ENCODE data around the gene SGTA.

Gene SGTA

GRCh38 chr19:2779121-2779740, 3.8 kb downstream of the SGTA start:
- Histone ChIP-seq H2AFZ (ENCODE audit: low read depth, low read length) (no peak overlapping the region), H3K9ac (ENCODE audit: low read length) (no peak overlapping the region), H3K4me1 (ENCODE audit: low read length) (peaks cover 17% of the 10 kb centered on the region), H3K79me2 (ENCODE audit: low read length) (peaks cover 89% of the 10 kb centered on the region), H3K9me3 (ENCODE audit: insufficient read depth, low read length) (no peaks in the 10 kb centered on the region), H3K4me3 (ENCODE audit: low read length) (no peak overlapping the region), H3K36me3 (replicated peaks; ENCODE audit: low read depth, low read length) (peaks cover 27% of the 10 kb centered on the region), H3K27me3 (ENCODE audit: low read depth, low read length) (no peaks in the 10 kb centered on the region), H3K27ac (ENCODE audit: low read length) (no peak overlapping the region), H4K20me1 (ENCODE audit: insufficient read depth, low read length) (peaks cover 54% of the 10 kb centered on the region), H3K4me2 (ENCODE audit: low read length) (no peak overlapping the region)
- TF ChIP-seq CTCF (IDR thresholded peaks at IDR 0.05; ENCODE audit: low read depth, low read length) (no peak), EZH2phosphoT487 (IDR thresholded peaks at IDR 0.05; ENCODE audit: low read depth) (no peak)

GRCh38 chr19:2777952-2778683, 5.0 kb downstream of the SGTA start:
- Histone ChIP-seq H3K79me2 (ENCODE audit: low read length) (peaks cover 95% of the 10 kb centered on the region), H3K27me3 (ENCODE audit: low read depth, low read length) (no peaks in the 10 kb centered on the region), H3K4me1 (ENCODE audit: low read length) (peaks cover 12% of the 10 kb centered on the region), H3K36me3 (replicated peaks; ENCODE audit: low read depth, low read length) (peaks cover 30% of the 10 kb centered on the region), H3K4me3 (ENCODE audit: low read length) (no peak overlapping the region), H3K4me2 (ENCODE audit: low read length) (no peak overlapping the region), H4K20me1 (ENCODE audit: insufficient read depth, low read length) (peaks cover 58% of the 10 kb centered on the region), H3K27ac (ENCODE audit: low read length) (no peak overlapping the region), H3K9me3 (ENCODE audit: insufficient read depth, low read length) (no peaks in the 10 kb centered on the region), H3K9ac (ENCODE audit: low read length) (no peak overlapping the region), H2AFZ (ENCODE audit: low read depth, low read length) (no peak overlapping the region)
- TF ChIP-seq CTCF (IDR thresholded peaks at IDR 0.05; ENCODE audit: low read depth, low read length) (no peak), EZH2phosphoT487 (IDR thresholded peaks at IDR 0.05; ENCODE audit: low read depth) (no peak)

GRCh38 chr19:2775556-2776430, 7.3 kb downstream of the SGTA start:
- Histone ChIP-seq H3K9ac (ENCODE audit: low read length) (no peak overlapping the region), H3K4me2 (ENCODE audit: low read length) (no peak overlapping the region), H3K27ac (ENCODE audit: low read length) (no peak overlapping the region)

More at GRCh38 chr19:2775556-2776430, 7.3 kb downstream of the SGTA start:
- Histone ChIP-seq H4K20me1 (ENCODE audit: insufficient read depth, low read length) (peaks cover 67% of the 10 kb centered on the region), H3K9me3 (ENCODE audit: insufficient read depth, low read length) (no peaks in the 10 kb centered on the region), H3K27me3 (ENCODE audit: low read depth, low read length) (no peaks in the 10 kb centered on the region), H2AFZ (ENCODE audit: low read depth, low read length) (no peak overlapping the region), H3K79me2 (ENCODE audit: low read length) (peaks cover 92% of the 10 kb centered on the region), H3K36me3 (replicated peaks; ENCODE audit: low read depth, low read length) (peaks cover 29% of the 10 kb centered on the region), H3K4me3 (ENCODE audit: low read length) (no peak overlapping the region), H3K4me1 (ENCODE audit: low read length) (no peaks in the 10 kb centered on the region)
- no peak for TF ChIP-seq EZH2phosphoT487 (IDR thresholded peaks at IDR 0.05; ENCODE audit: low read depth)
- TF ChIP-seq CTCF (IDR thresholded peaks at IDR 0.05; ENCODE audit: low read depth, low read length), result no peak
